ENCODE data around the gene CCNH.

The CCNH gene

GRCh38 chr5:87394411-87395165, 18.1 kb downstream of the CCNH start:
- TF ChIP-seq EZH2phosphoT487 (IDR thresholded peaks at IDR 0.05; ENCODE audit: low read depth): no peak
- no peak for TF ChIP-seq CTCF (IDR thresholded peaks at IDR 0.05; ENCODE audit: low read depth, low read length)
- Histone ChIP-seq H3K9ac (ENCODE audit: low read length) (no peak overlapping the region), H3K4me2 (ENCODE audit: low read length) (no peak overlapping the region), H3K4me3 (ENCODE audit: low read length) (no peak overlapping the region), H4K20me1 (ENCODE audit: insufficient read depth, low read length) (no peaks in the 10 kb centered on the region), H3K4me1 (ENCODE audit: low read length) (no peaks in the 10 kb centered on the region), H3K9me3 (ENCODE audit: insufficient read depth, low read length) (no peaks in the 10 kb centered on the region), H3K36me3 (replicated peaks; ENCODE audit: low read depth, low read length) (peaks cover 55% of the 10 kb centered on the region), H3K79me2 (ENCODE audit: low read length) (no peaks in the 10 kb centered on the region), H2AFZ (ENCODE audit: low read depth, low read length) (no peak overlapping the region), H3K27ac (ENCODE audit: low read length) (no peak overlapping the region), H3K27me3 (ENCODE audit: low read depth, low read length) (no peaks in the 10 kb centered on the region)

- Histone ChIP-seq H3K79me2 (ENCODE audit: low read length) (no peaks in the 10 kb centered on the region), H3K9me3 (ENCODE audit: insufficient read depth, low read length) (no peaks in the 10 kb centered on the region), H3K4me2 (ENCODE audit: low read length) (no peak overlapping the region), H4K20me1 (ENCODE audit: insufficient read depth, low read length) (no peaks in the 10 kb centered on the region), H3K4me3 (ENCODE audit: low read length) (no peak overlapping the region), H2AFZ (ENCODE audit: low read depth, low read length) (no peak overlapping the region), H3K27ac (ENCODE audit: low read length) (no peak overlapping the region), H3K4me1 (ENCODE audit: low read length) (no peaks in the 10 kb centered on the region), H3K27me3 (ENCODE audit: low read depth, low read length) (no peaks in the 10 kb centered on the region), H3K36me3 (replicated peaks; ENCODE audit: low read depth, low read length) (peaks cover 56% of the 10 kb centered on the region), H3K9ac (ENCODE audit: low read length) (no peak overlapping the region)
- no peak for TF ChIP-seq CTCF (IDR thresholded peaks at IDR 0.05; ENCODE audit: low read depth, low read length)
- TF ChIP-seq EZH2phosphoT487 (IDR thresholded peaks at IDR 0.05; ENCODE audit: low read depth): no peak
Observed at GRCh38 chr5:87393331-87393730, 19.4 kb downstream of the CCNH start.

GRCh38 chr5:87392801-87393200, 19.9 kb downstream of the CCNH start:
- Histone ChIP-seq H3K27ac (ENCODE audit: low read length) (no peak overlapping the region), H3K36me3 (replicated peaks; ENCODE audit: low read depth, low read length) (peaks cover 57% of the 10 kb centered on the region), H2AFZ (ENCODE audit: low read depth, low read length) (no peak overlapping the region), H3K9ac (ENCODE audit: low read length) (no peak overlapping the region), H3K4me2 (ENCODE audit: low read length) (no peak overlapping the region), H3K4me1 (ENCODE audit: low read length) (no peaks in the 10 kb centered on the region), H3K9me3 (ENCODE audit: insufficient read depth, low read length) (no peaks in the 10 kb centered on the region), H3K4me3 (ENCODE audit: low read length) (no peak overlapping the region), H3K27me3 (ENCODE audit: low read depth, low read length) (no peaks in the 10 kb centered on the region), H3K79me2 (ENCODE audit: low read length) (no peaks in the 10 kb centered on the region), H4K20me1 (ENCODE audit: insufficient read depth, low read length) (no peaks in the 10 kb centered on the region)
- no peak for TF ChIP-seq CTCF (IDR thresholded peaks at IDR 0.05; ENCODE audit: low read depth, low read length)
- TF ChIP-seq EZH2phosphoT487 (IDR thresholded peaks at IDR 0.05; ENCODE audit: low read depth): no peak

GRCh38 chr5:87392170-87392569, 20.6 kb downstream of the CCNH start:
- no peaks in the 10 kb centered on the region for H3K27me3 ChIP-seq (ENCODE audit: low read depth, low read length)
- H3K9ac ChIP-seq (ENCODE audit: low read length): no peak overlapping the region
- H4K20me1 ChIP-seq (ENCODE audit: insufficient read depth, low read length): no peaks in the 10 kb centered on the region
- no peaks in the 10 kb centered on the region for H3K9me3 ChIP-seq (ENCODE audit: insufficient read depth, low read length)
- no peaks in the 10 kb centered on the region for H3K79me2 ChIP-seq (ENCODE audit: low read length)
- H3K4me1 ChIP-seq (ENCODE audit: low read length): no peaks in the 10 kb centered on the region
- H3K4me3 ChIP-seq (ENCODE audit: low read length): no peak overlapping the region
- TF ChIP-seq CTCF (IDR thresholded peaks at IDR 0.05; ENCODE audit: low read depth, low read length): no peak
- H3K36me3 ChIP-seq (replicated peaks; ENCODE audit: low read depth, low read length): peaks cover 60% of the 10 kb centered on the region
- H3K4me2 ChIP-seq (ENCODE audit: low read length): no peak overlapping the region
- H3K27ac ChIP-seq (ENCODE audit: low read length): no peak overlapping the region
- H2AFZ ChIP-seq (ENCODE audit: low read depth, low read length): no peak overlapping the region
